Activated T-helper 2 cell treated with anti-CD3 and anti-CD28 coated beads, Interferon-gamma antibody, Interleukin-2, Interleukin-4, amounts not matched to agents 10 μg/mL and 5 μg/mL and 100 μg/mL, durations not matched to agents 14 hours and 24 hours and 36 hours (primary cell): Measurements from ENCODE around the gene LRRC9. TPM values are rescaled to one million over a fixed set of nuclear protein-coding genes. Genes with fewer than 3 reads are reported as not detected.
"Not testable (repeated sequence)": the region's sequence is repeated elsewhere in the genome, so short reads cannot be mapped to it uniquely, and the experiment has no call there.

Source experiments
- DNase-seq: peaks from one replicate; pipeline ENCODE4 v3.0.0; 2021; ENCODE audit warnings: low spot score
- H3K27ac Mint-ChIP-seq: one replicate; pipeline ENCODE4 v1.8.0; 2021; ENCODE audit warnings: mixed read lengths
- H3K27me3 Mint-ChIP-seq: one replicate; pipeline ENCODE4 v1.8.0; 2021; ENCODE audit warnings: low read depth, mixed read lengths
- H3K36me3 Mint-ChIP-seq: one replicate; pipeline ENCODE4 v1.8.0; 2021; ENCODE audit warnings: low read depth, mixed read lengths
- H3K4me1 Mint-ChIP-seq: one replicate; pipeline ENCODE4 v1.8.0; 2021; ENCODE audit warnings: low read depth, mixed read lengths
- H3K4me3 Mint-ChIP-seq: one replicate; pipeline ENCODE4 v1.8.0; 2021; ENCODE audit warnings: low read depth, mild to moderate bottlenecking, moderate library complexity, mixed read lengths
- H3K9me3 Mint-ChIP-seq: one replicate; pipeline ENCODE4 v1.8.0; 2021; ENCODE audit warnings: mixed read lengths
- intact Hi-C: fragments of 100-400 bp; cut with micrococcal nuclease; formaldehyde crosslinking; loops from one replicate; pipeline ENCODE4 v1.15.1; 2023
- total RNA-seq: library from RNA; stranded (reverse); gene quantifications from 2 replicates; pipeline ENCODE4 v1.2.3, GENCODE V29; 2022

Gene LRRC9
- total RNA-seq, 1 donor from 2014 or later: not detected

DNA sequence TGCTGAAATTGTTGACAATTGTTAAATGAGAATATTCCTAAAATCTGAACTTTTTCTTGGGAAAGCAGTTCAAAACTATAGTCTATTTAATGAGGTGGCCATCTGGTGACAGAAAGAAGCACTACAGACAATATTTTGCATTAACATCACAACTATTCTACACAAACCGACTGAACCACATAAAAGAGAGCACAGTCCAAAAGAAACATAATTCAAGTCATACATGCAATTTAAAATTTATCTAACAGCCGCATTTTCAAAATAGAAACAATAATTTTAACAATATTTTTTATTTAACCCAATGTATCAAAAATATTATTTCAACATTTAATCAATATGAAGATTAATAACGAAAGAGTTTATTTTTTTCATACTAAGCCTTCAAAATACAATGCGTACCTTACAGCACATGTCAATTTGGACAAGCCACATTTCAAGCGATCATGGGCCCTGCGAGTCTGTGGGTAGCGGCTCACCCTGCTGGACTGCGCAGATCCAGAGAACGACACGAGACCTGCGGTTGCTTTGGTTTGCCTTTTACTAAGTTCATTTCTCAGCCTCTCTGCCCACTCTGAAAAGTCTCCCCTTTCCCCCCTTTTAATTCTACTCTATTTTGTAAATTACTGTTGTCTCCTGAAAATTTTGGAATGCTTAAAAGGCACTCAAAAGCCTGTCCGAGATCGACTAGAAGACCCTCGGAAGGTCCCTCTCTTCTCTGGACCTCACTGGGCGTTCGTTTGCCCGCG, 947 bp upstream of the LRRC9 start:
- Mint-ChIP-seq H3K4me1 (peaks cover 3% of the 10 kb centered on the region), H3K27ac (no peak overlapping the region), H3K36me3 (no peaks in the 10 kb centered on the region), H3K9me3 (no peaks in the 10 kb centered on the region), H3K4me3 (peak overlapping the region; percentile 42), H3K27me3 (peaks cover 39% of the 10 kb centered on the region)
- DNase-seq: no peak
- intact Hi-C loops: no loop called here

DNA sequence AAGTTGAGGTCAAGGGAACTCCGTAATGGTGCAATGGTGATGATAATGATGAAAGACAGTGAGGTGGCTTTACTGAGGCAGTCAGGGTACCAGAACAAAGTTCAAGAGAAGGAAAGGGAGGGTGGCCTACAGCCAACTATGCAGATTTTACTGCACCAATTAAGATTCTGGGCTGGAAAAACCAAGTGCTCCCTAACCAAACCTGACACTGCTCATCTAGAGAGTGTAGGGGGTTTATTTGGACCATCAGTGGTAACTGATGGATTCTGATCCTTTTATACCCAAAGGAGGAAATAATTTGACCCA, 387 bp downstream of the LRRC9 start:
- no peak for DNase-seq
- Mint-ChIP-seq H3K4me3 (peak overlapping the region; percentile 4), H3K36me3 (no peaks in the 10 kb centered on the region), H3K9me3 (no peaks in the 10 kb centered on the region), H3K27me3 (peaks cover 39% of the 10 kb centered on the region), H3K27ac (no peak overlapping the region), H3K4me1 (peaks cover 3% of the 10 kb centered on the region)
- intact Hi-C loops: no loop called here

DNA sequence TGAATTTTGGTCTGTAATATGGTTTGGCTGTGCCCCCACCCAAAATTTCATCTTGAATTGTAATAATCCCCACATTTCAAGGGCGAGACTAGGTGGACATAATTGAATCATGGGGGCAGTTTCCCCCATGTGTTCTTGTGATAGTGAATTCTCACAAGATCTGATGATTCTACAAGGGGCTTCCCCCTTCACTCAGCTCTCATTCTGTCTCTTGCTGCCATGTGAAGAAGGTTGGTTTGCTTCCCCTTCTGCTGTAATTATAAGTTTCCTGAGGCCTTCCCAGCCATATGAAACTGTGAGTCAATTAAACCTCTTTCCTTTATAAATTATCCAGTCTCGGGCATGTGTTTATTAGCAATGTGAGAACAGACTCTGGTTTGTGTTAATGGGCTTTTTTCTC, 5.9 kb downstream of the LRRC9 start:
- Mint-ChIP-seq H3K27me3 (peaks cover 7% of the 10 kb centered on the region), H3K9me3 (no peaks in the 10 kb centered on the region), H3K4me3 (no peak overlapping the region), H3K4me1 (no peaks in the 10 kb centered on the region), H3K36me3 (no peaks in the 10 kb centered on the region), H3K27ac (no peak overlapping the region)
- DNase-seq: no peak
- intact Hi-C loops: no loop called here

DNA sequence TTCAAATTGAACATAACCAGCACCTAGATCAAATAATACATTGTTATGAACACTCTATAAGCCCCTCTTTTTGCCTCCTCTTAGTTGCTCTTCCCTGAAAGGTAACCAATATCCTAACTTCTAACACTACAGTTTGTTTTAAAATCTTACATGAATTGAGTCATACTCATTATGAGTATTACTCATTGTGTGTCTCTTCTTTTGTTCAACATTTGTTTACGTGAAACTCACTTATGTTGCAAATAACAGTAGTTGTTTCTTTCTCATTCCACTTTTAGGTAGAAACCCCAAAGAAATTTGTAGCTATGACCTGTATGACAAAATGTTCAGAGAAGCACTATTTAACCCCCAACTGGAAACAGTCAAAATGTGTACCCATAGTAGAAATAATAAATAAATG, 6.6 kb downstream of the LRRC9 start:
- no peaks in the 10 kb centered on the region for H3K36me3 Mint-ChIP-seq
- intact Hi-C loops: no loop called here
- H3K9me3 Mint-ChIP-seq: no peaks in the 10 kb centered on the region
- no peaks in the 10 kb centered on the region for H3K27me3 Mint-ChIP-seq
- H3K27ac Mint-ChIP-seq: no peak overlapping the region
- no peak for DNase-seq
- no peak overlapping the region for H3K4me3 Mint-ChIP-seq
- H3K4me1 Mint-ChIP-seq: no peaks in the 10 kb centered on the region

DNA sequence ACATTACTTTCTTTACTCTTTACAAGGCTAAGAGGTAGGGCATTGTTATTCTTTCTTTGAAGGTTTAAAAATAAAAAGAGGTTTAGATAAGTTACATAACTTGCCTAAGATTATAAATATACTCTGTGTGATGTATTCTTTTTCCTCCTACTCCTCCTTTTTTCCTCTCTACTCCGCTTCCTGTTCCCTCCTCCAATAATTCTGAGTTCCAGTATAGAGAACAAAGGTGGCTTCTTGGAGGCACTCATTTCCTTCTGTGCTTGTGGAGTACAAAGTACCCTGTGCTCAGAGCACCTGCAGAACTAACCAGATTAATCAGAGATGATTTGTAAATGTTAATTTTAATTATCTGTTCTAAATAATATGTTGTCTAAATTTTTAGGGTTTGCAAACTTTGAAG, 11.3 kb downstream of the LRRC9 start:
- no peaks in the 10 kb centered on the region for H3K36me3 Mint-ChIP-seq
- no peak overlapping the region for H3K4me3 Mint-ChIP-seq
- no peaks in the 10 kb centered on the region for H3K27me3 Mint-ChIP-seq
- intact Hi-C loops: no loop called here
- H3K9me3 Mint-ChIP-seq: no peaks in the 10 kb centered on the region
- no peak for DNase-seq
- no peaks in the 10 kb centered on the region for H3K4me1 Mint-ChIP-seq
- no peak overlapping the region for H3K27ac Mint-ChIP-seq

DNA sequence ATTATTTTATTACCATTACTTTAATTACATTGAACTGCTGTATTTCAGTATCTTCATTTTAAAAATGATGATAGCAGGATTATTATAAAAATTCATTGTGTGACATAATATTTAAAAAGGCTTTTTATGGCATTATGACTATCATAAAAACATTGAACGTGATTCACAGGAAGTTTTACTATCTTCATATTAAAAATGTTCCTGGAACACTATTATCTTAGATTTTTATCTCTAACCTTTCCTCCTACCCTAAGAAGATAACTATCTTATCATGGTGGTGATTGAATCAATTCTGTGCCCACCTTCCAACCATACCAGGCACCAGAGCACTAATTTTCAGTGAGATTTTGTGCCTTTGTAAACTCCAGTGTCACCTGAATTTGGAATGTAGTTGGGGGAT, 16.2 kb downstream of the LRRC9 start:
- H3K9me3 Mint-ChIP-seq: no peaks in the 10 kb centered on the region
- no peak overlapping the region for H3K4me3 Mint-ChIP-seq
- DNase-seq: no peak
- intact Hi-C loops: no loop called here
- H3K4me1 Mint-ChIP-seq: no peaks in the 10 kb centered on the region
- peaks cover 2% of the 10 kb centered on the region for H3K27me3 Mint-ChIP-seq
- H3K36me3 Mint-ChIP-seq: no peaks in the 10 kb centered on the region
- H3K27ac Mint-ChIP-seq: no peak overlapping the region

DNA sequence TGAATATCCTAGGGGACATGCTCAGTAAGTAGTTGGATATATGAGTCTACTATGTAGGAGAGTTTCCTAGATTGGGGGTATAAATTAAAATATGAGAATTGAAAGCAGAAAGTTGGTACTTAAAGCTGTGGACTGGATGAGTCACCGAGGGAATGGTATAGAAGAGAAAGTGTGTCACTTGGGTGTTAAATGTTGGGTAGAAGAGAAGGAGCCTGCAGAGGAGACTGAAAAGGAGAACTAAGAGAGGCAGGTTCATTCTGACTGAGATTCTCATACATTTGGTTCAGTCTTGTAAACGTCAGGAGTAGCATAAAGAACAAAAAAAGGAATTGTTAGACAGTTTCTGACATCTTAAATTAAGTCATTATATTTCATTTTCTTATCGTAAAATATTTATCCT, 19.9 kb downstream of the LRRC9 start:
- DNase-seq: no peak
- H3K4me3 Mint-ChIP-seq: no peak overlapping the region
- intact Hi-C loops: no loop called here
- no peaks in the 10 kb centered on the region for H3K4me1 Mint-ChIP-seq
- no peaks in the 10 kb centered on the region for H3K36me3 Mint-ChIP-seq
- peaks cover 7% of the 10 kb centered on the region for H3K27me3 Mint-ChIP-seq
- no peaks in the 10 kb centered on the region for H3K9me3 Mint-ChIP-seq
- H3K27ac Mint-ChIP-seq: no peak overlapping the region

DNA sequence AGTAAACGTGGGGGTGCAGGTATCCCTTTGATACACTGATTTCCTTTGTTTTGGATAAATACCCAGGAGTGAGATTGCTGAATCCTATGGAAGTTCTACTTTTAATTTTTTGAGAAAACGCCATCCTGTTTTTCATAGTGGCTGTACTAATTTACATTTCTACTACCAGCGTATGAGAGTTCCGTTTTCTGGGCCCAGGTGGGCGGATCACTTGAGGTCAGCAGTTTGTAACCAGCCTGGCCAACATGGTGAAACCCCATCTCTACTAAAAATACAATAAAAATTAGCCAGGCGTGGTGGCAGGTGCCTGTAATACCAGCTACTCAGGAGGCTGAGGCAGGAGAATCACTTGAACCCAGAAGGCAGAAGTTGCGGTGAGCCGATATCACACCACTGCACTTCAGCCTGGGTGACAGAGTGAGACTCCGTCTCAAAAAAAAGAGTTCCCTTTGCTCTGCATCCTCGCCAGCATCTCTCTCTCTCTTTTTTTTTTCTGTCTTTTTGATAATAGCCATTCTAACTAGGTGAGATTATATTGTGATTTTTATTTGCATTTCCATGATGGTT, 22.4 kb downstream of the LRRC9 start:
- H3K4me3 Mint-ChIP-seq, H3K4me1 Mint-ChIP-seq, DNase-seq, H3K27ac Mint-ChIP-seq, H3K27me3 Mint-ChIP-seq, H3K36me3 Mint-ChIP-seq, intact Hi-C loops, H3K9me3 Mint-ChIP-seq: not testable (repeated sequence)

DNA sequence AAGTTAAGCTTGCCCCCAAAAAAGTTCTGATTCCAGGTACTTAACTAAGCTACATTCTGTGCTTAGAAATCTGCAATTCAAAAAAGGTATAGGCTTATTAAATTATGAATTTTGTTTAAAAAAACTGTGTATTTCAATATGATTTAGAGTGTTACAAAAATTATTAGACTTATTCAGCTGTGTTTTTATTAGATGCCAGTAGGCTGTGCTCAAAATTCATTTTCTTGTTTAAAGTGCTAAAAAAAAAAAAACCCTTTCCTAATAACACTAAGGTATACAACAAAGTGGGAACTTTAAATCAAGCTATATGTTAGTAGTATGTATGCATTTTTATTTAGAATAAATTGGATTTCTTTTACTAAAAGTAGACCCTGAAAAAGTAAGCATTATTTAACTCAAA, 25.0 kb downstream of the LRRC9 start:
- Mint-ChIP-seq H3K36me3 (no peaks in the 10 kb centered on the region), H3K9me3 (no peaks in the 10 kb centered on the region), H3K27ac (no peak overlapping the region), H3K27me3 (peaks cover 5% of the 10 kb centered on the region), H3K4me1 (no peaks in the 10 kb centered on the region), H3K4me3 (no peak overlapping the region)
- intact Hi-C loops: no loop called here
- DNase-seq: no peak

DNA sequence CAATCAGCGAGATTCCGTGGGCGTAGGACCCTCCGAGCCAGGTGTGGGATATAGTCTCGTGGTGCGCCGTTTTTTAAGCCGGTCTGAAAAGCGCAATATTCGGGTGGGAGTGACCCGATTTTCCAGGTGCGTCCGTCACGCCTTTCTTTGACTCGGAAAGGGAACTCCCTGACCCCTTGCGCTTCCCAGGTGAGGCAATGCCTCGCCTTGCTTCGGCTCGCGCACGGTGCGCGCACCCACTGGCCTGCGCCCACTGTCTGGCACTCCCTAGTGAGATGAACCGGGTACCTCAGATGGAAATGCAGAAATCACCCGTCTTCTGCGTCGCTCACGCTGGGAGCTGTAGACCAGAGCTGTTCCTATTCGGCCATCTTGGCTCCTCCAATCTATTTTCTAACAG, 32.2 kb downstream of the LRRC9 start:
- H3K4me3 Mint-ChIP-seq, H3K4me1 Mint-ChIP-seq, DNase-seq, H3K27me3 Mint-ChIP-seq, H3K36me3 Mint-ChIP-seq, H3K9me3 Mint-ChIP-seq, H3K27ac Mint-ChIP-seq, intact Hi-C loops: not testable (repeated sequence)

DNA sequence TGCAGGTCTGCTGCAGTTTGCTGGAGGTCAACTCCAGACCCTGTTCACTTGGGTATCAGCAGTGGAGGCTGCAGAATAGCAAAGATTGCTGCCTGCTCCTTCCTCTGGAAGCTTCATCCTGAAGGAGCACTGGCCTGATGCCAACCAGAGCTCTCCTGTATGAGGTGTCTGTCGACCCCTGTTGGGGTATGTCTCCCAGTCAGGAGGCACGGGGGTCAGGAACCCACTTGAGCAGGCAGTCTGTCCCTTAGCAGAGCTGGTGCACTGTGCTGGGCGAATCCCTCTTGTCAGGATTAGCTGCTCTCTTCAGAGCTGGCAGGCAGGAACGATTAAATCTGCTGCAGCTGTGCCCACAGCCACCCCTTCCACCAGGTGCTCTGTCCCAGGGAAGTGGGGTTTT, 37.9 kb downstream of the LRRC9 start:
- H3K36me3 Mint-ChIP-seq, H3K27ac Mint-ChIP-seq, intact Hi-C loops, DNase-seq, H3K4me3 Mint-ChIP-seq, H3K4me1 Mint-ChIP-seq, H3K9me3 Mint-ChIP-seq, H3K27me3 Mint-ChIP-seq: not testable (repeated sequence)

DNA sequence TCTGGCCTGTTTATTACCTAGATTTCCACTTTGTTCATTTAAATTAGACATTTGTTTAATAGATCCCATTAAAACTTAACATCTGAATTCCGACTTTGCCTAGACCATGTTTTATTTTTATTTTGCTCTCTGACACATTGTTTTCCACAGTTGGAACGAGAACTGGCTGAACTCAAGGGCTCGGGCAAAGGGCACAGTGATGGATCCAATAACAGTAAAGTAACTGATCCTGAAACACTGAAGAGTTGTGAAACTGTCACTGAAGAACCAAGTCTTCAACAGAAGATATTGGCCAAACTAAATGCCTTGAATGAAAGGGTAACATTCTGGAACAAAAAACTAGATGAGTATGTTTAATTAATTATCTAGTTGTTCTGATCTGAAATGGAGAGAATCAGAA, 39.7 kb downstream of the LRRC9 start:
- DNase-seq: no peak
- intact Hi-C loops: loop anchor here (10.0 kb wide), 2 partner anchors 105 to 135 kb away; partner anchors contain the start of gene PCNX4
- peaks cover 5% of the 10 kb centered on the region for H3K9me3 Mint-ChIP-seq
- H3K4me3 Mint-ChIP-seq: no peak overlapping the region
- H3K27me3 Mint-ChIP-seq: peaks cover 6% of the 10 kb centered on the region
- no peaks in the 10 kb centered on the region for H3K36me3 Mint-ChIP-seq
- H3K27ac Mint-ChIP-seq: no peak overlapping the region
- H3K4me1 Mint-ChIP-seq: peaks cover 6% of the 10 kb centered on the region

DNA sequence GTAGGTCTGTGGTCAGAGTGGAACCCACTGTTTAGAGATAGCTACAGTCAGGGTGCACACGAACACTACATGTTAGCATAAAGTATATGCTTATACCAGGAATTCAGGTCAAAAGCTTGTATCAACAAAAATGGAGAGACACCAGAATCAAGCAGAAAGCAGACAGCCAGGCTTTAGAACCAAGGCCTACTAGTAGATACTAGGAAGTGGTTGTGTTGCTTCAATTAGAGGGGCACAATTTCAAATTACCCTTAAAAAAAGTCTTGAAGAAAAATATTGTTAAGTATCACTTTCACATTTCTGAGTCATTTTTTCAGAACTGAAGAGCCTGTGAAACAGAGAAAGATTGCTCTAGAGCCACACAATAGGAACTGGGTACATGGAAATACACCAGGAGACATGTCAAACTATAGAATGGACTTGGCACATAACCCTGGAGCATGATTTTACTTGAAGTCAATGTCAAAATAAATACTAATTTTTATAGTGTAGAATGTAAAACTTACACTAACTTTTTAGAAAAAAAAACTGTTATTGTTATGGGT, 41.6 kb downstream of the LRRC9 start:
- no peak overlapping the region for H3K4me3 Mint-ChIP-seq
- H3K9me3 Mint-ChIP-seq: no peaks in the 10 kb centered on the region
- H3K27me3 Mint-ChIP-seq: peaks cover 8% of the 10 kb centered on the region
- no peak for DNase-seq
- H3K27ac Mint-ChIP-seq: no peak overlapping the region
- peaks cover 13% of the 10 kb centered on the region for H3K4me1 Mint-ChIP-seq
- intact Hi-C loops: loop anchor here (10.0 kb wide), 2 partner anchors 103 to 133 kb away; partner anchors contain the start of gene PCNX4
- H3K36me3 Mint-ChIP-seq: no peaks in the 10 kb centered on the region
